Activated T-helper 1 cell treated with Interleukin-2 at 50 U/mL for 16 hours (primary cell): ENCODE data around the gene KRTCAP2.
"Not testable (repeated sequence)": the region's sequence is repeated elsewhere in the genome, so short reads cannot be mapped to it uniquely, and the experiment has no call there.

Experiments
- DNase-seq: peaks from one replicate; pipeline ENCODE4 v3.0.0-alpha.2; 2020; ENCODE audit warnings: low read depth

Gene KRTCAP2

DNA sequence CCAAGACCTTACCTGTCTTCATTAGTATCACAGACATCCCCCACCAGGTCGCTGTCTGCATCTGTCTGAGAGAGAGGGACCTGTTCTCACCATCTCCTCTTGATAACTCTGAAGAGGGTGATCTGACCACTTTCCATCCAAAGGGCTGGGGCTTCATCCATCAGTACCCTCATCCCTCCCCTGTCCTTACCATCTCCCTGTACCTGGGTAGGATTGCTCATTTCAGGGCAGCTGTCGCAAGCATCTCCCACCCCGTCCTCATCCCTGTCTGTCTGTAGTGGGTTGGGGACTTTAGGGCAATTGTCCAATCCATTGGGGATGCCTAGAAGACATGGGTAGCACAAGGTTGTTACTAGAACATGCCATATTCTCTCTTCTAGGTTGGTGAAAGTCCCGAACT is 26.7 kb upstream of the KRTCAP2 start:
- no peak for DNase-seq

GRCh38 chr1:155198547-155198906 is 25.4 kb upstream of the KRTCAP2 start:
- DNase-seq: no peak

DNA sequence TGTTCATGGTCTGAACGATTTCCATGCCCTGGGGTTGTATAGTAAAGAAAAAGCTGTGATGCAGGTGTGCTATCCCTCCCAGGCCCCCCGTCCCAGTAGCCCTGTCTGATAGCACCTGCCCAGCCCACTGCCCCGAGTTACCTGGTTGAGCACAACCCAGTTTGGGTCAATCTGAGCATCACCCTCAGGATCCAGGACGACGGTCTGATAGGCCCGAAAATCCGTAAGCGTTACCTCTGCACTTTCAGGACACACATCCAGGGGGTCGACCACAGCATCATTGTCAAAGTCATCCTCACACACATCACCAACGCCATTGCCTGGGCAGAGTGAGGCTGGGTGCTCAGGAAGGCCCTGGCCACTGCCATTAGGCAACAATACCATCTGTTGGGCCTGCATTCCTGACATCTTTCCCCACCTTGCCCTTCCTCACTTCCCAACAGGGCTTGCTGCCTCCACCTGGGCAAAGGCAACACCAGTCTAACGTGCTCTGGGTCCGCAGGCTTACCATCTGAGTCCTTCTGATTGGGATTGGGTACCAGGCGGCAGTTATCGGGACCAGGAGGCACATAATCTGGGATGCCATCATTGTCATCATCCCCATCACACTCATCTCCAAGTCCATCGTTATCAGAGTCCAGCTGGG is 24.9 kb upstream of the KRTCAP2 start:
- DNase-seq: no peak

DNA sequence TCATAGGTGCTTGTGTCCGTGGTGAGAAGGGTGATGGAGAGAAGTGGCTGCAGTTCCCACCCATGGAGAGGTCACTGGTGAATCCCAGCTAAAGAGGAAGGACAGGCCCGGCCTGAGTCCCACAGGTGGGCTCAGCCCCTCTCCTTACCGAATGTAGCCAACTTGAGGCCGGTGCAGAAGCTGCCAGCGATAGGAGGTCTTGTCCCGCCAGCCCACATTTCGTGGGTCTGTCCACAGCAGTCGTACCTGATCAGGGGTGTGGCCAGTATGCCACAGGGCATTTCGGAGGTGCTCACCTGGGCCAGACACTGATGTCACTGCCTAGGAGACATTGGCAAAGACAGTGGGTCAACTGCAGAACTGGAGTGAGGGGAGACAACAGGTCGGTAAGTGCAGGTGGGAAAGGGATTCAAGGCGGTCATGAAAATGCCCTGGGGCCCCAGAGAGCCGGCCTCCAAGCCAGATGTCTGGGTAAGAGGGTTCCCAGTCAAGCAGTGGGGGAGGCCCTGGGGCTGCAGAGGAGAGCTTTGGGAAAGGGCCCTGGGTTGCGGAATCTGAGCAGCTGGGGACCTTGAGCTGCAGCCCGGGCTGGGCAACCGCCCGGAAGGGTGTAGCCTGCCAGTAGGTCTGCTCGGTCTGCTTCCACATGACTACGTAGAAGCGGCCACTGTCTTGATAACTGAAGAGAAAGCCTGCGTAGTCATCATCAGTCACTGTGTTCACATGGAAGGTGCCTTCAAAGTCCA is 24.0 kb upstream of the KRTCAP2 start:
- no peak for DNase-seq

GRCh38 chr1:155196103-155196892 is 23.2 kb upstream of the KRTCAP2 start:
- no peak for DNase-seq

DNA sequence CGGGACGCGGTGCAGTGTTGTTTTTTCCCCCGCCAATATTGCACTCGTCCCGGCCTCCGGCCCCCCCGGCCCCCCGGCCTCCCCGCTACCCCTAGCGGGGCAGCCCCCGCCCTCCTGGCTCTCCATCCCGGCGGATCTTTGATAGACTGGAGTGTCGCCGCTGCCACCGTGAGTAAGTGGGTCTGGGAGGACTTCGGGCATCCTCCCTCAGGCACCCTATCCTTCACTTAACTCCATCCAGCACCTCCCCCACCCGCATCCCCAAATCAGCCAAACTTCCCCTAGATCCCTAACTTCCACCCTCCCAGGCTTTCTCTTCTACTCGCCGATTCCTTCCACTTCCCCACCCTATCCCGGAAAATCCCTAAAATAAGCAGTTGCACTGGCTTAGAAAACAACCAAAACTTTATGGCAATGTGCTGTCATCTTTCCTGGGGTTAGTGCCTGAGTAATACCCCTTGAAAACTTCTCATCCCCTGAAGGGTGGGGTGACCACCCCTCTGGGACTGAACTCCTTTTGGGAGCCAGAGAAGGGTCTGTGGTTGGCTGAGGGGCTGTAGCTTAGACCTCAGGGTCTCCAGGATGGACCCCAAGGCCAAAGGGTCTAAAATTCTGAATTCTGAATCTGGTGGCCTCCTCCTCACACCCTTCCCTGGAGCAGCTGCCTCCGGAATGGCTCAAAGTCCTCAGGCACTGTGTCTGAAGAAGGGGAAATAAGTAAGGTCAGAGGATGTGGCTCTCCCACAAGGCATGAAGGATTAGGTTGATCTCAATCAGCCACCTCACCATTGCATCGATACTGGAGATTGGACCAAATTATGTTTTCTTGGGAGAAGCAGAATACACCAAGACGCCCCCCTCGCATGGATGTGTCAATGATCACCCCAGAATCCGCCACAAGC is 22.3 kb upstream of the KRTCAP2 start:
- DNase-seq: no peak

DNA sequence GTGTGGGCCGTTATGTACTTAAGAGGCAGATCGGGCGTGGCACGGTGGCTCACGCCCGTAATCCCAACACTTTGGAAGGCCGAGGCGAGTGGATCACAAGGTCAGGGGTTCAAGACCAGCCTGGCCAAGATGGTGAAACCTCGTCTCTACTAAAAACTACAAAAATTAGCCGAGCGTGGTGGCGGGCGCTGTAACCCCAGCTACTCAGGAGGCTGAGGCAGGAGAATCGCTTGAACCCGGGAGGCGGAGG is 20.8 kb upstream of the KRTCAP2 start:
- not testable (repeated sequence) for DNase-seq

GRCh38 chr1:155193275-155193990 is 20.3 kb upstream of the KRTCAP2 start:
- DNase-seq: peak; percentile 47

DNA sequence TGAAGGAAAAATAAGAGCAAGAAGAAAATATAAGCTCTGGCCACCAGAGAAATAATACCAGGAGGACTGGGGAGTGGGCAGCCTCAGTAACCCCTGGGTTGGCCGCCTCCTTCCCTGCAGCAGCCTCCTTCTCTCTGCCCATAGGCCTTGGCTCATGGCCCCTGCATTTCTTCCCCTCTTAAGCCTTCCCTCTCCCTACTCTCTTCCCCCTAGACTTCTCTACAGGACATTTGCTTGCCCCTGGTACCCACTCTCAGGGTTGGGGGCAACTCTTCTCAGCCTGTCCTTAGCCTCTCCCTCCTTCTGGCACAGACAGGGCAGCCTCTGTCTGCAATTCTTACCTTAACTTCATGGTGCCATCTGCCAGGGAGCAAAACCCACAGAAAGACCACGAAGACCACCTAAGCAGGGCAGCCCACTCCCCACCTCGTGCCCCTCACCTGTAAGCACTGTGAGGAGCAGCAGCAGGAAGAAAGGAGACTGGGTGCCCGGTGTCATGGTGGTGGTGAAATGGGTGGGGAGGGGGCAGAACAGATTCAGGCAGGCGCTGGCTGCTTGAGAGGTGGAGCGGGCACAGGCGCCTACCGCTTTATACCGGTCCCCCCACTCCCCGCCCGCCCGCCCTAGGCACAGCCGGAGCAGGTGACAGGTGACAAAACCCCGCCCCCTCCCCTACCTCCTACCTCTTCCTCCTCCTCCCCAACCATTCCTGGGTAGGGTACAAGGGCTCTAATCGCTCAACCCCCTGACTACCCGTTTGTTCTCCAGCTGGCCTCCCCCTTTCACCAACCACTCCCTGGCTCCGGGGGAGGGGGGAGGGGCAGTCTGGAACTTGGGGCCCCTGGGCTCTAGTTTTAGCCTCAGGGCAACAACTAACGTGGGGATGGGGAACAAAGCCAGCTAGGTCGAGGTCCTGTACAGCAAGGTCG is 19.5 kb upstream of the KRTCAP2 start:
- no peak for DNase-seq

DNA sequence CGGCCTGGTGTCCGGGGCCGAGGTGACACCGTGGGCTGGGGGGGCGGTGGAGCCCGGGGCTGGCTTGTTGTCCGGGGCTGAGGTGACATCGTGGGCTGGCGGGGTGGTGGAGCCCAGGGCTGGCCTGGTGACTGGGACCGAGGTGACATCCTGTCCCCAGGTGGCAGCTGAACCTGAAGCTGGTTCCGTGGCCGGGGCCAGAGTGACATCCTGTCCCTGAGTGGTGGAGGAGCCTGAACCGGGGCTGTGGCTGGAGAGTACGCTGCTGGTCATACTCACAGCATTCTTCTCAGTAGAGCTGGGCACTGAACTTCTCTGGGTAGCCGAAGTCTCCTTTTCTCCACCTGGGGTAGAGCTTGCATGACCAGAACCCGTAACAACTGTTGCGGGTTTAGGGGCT is 18.8 kb upstream of the KRTCAP2 start:
- DNase-seq: no peak

GRCh38 chr1:155189926-155190325 is 16.8 kb upstream of the KRTCAP2 start:
- not testable (repeated sequence) for DNase-seq

DNA sequence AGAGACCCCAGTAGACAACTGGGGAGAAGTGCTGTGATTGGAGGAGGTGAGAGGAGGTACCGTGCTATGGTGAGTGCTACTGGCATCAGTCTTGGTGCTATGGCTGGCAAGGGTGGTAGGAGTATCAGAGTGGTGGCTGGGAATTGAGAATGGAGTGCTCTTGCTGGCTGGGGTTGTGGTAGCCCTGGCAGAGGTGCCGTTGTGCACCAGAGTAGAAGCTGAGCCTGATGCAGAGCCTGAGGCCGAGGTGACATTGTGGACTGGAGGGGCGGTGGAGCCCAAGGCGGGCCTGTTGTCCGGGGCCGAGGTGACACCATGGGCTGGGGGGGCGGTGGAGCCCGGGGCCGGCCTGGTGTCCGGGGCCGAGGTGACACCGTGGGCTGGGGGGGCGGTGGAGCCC is 15.2 kb upstream of the KRTCAP2 start:
- DNase-seq: no peak

GRCh38 chr1:155187456-155187891 is 14.4 kb upstream of the KRTCAP2 start:
- no peak for DNase-seq

- DNase-seq: no peak
These were observed 13.8 kb upstream of the KRTCAP2 start for GRCh38 chr1:155186794-155187455.

GRCh38 chr1:155186067-155186793 is 13.1 kb upstream of the KRTCAP2 start:
- DNase-seq: no peak

GRCh38 chr1:155185783-155186066 is 12.6 kb upstream of the KRTCAP2 start:
- no peak for DNase-seq

DNA sequence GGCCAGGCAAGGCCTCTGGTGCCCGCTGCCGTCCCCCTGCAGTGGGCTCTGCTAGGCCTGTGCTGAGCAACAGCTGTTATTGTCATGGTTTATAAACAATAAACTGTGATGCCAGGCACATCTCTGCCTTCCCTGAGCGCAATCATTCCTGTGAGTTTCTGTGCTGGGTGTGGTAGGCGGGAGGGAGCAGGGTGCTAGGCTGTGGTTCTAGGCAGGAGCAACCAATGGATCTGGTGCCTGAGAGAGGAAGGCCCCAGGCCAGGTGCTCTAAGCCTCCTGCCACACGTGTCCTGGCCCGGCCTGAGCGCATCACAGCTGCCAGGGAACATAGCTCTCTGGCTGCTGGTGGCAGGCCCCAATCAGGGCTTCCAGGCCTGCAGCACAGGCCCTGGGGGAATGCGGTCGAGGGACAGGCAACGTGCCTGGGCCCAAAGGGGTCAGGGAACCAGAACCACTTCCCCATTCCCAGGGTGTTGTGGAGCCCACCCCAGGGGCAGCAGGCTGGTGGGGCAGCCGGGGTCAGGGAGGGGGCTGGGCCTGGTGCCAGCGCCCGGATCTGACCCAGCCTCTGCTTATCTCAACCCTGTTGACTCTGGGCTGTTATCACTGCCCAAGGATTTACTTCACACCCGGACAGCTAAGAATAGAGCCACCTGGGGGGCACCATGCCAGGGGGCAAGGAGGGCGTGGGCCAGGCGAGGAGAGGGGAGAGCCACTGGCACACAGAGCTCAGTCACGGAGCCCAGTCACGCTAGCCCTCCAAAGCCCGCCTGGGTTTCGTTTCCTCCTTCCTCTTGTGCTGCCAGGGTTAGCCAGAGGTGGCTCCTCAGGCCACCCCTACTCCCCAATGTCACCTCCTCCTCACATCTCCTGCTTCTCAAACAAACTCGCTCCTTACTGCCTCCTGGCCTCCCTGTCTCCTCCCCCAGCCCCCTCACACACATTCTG is 12.0 kb upstream of the KRTCAP2 start:
- DNase-seq: no peak

- no peak for DNase-seq
These were observed 11.3 kb upstream of the KRTCAP2 start for GRCh38 chr1:155184351-155184811.
